ENCODE results near the gene GPR84.
A peak's percentile ranks its signal among the peaks of the same experiment; 100 is the strongest.

GPR84 gene

GRCh38 chr12:54364413-54364812, at the start of gene GPR84:
TSS of gene GPR84 (minus strand) at chr12:54364486. CDS start at chr12:54363851, 635 bp downstream.
- no peak for DNase-seq

GRCh38 chr12:54413284-54414190, 49.3 kb upstream of the GPR84 start:
- DNase-seq: peak; percentile 91

GRCh38 chr12:54412786-54413185, 48.5 kb upstream of the GPR84 start:
- no peak for DNase-seq

GRCh38 chr12:54412348-54412747, 48.1 kb upstream of the GPR84 start:
- DNase-seq: no peak

GRCh38 chr12:54411391-54412241, 47.3 kb upstream of the GPR84 start:
- DNase-seq: peak; percentile 65

GRCh38 chr12:54409267-54409666, 45.0 kb upstream of the GPR84 start:
- DNase-seq: no peak

GRCh38 chr12:54407183-54407905, 43.1 kb upstream of the GPR84 start:
- DNase-seq: no peak

GRCh38 chr12:54405573-54405972, 41.3 kb upstream of the GPR84 start:
- DNase-seq: no peak

GRCh38 chr12:54405106-54405505, 40.8 kb upstream of the GPR84 start:
- DNase-seq: no peak

GRCh38 chr12:54404061-54405004, 40.0 kb upstream of the GPR84 start:
- DNase-seq: peak; percentile 57

GRCh38 chr12:54401119-54401518, 36.8 kb upstream of the GPR84 start:
- no peak for DNase-seq

- peak; percentile 85 for DNase-seq
Observed at GRCh38 chr12:54398995-54399793, 34.9 kb upstream of the GPR84 start.

GRCh38 chr12:54398218-54398617, 33.9 kb upstream of the GPR84 start:
- no peak for DNase-seq

GRCh38 chr12:54397157-54397556, 32.9 kb upstream of the GPR84 start:
- DNase-seq: no peak

GRCh38 chr12:54395545-54395944, 31.3 kb upstream of the GPR84 start:
- no peak for DNase-seq

- DNase-seq: no peak
Observed at GRCh38 chr12:54394986-54395385, 30.7 kb upstream of the GPR84 start.

GRCh38 chr12:54394281-54394719, 30.0 kb upstream of the GPR84 start:
- DNase-seq: peak; percentile 48

GRCh38 chr12:54393743-54394142, 29.5 kb upstream of the GPR84 start:
- no peak for DNase-seq

GRCh38 chr12:54393207-54393609, 28.9 kb upstream of the GPR84 start:
- DNase-seq: no peak

GRCh38 chr12:54392485-54393206, 28.4 kb upstream of the GPR84 start:
- no peak for DNase-seq

Data from CD4-positive, alpha-beta T cell treated with Interleukin-4 for 4 hours (primary cell).